IPS-NIHi11 (cell line): ENCODE data around the gene INPP5B.
A peak's percentile ranks its signal among the peaks of the same experiment; 100 is the strongest.
"Not testable (repeated sequence)": the region's sequence is repeated elsewhere in the genome, so short reads cannot be mapped to it uniquely, and the experiment has no call there.

ENCODE experiments used
- DNase-seq: peaks from one replicate; pipeline ENCODE4 v3.0.0; 2012; ENCODE audit warnings: mixed read lengths, low spot score

The INPP5B gene

DNA sequence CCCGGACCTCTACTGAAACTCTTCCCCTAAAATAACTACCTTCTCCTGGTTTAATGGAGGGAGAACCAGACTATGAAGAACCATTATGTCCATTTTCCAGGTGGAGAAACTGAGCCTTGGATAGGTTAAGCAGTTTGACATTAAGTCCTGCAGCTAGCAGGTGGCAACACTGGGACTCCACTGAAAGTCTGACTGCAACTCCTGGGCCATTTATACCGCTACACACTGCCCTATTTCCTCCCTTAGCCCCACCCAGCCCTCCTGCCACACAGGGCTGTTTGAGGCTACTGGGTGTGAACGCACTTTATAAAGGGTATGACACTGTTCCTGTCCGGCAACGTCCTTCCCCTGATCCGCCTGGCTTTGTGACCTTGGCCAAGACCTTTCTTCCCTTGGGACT lies 511 bp upstream of the INPP5B start:
- DNase-seq = no peak

DNA sequence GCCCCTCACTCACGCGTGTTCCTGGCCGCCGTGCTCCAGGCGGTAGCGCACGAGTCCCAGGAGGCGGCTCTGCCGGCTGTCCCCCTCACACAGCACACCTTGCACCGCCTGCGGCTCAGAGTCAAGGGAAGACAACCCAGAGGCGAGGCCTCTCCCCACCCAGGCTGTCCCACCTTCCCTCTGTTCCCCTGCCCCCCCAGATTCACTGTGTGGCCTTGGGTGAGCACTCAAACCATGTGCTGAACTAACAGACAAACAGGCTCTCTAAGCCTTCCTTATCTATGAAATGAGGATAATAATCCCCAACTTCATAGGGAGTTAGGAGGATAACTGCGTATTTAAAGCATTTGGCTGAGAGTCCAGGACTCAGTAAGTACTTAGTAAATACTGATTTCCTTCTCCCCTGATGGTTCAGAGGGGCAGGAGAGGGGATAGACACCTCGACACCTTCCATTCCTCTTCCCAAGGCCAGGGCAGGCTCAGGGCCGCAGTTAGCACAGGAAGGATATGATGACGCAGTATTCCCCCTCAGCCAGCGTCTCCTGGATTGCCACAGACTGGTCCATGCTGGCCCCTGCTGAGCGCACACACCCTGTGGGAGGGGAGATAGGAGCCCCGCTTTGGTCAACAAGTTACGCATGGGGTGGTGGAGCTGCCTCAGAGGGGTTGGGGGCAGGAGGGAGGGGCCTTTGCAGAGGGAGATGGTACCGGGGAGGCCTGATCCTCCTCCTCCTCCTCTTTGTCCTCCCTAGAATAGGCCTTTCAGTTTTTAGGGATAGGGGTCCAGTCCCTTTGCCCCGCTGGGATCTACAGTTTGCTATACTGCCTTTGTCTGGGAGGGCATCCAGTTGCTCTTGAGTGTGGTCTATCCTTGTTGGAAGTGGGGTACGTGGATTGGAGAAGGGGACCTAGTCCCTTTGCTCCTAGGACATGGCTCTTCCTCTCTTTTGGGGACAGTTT lies 830 bp downstream of the INPP5B start:
- peak; percentile 37 for DNase-seq

GRCh38 chr1:37945251-37945650 lies 1.6 kb downstream of the INPP5B start:
- no peak for DNase-seq

DNA sequence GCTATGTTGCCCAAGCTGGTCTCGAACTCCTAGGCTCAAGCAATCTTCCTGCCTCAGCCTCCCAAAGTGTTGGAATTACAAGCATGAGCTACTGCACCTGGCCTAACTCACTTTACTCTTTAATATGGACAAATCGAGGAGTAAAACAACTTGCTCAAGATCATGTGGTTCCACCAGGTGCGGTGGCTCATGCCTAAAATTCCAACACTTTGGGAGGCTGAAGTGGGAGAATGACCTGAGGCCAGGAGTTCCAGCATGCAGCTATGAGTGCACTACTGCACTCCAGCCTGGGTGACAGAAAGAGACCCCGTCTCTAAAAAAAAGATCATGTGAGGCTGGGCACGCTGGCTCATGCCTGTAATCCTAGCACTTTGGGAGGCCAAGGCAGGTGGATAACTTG lies 2.0 kb downstream of the INPP5B start:
- DNase-seq = no peak

GRCh38 chr1:37944086-37944763 lies 2.6 kb downstream of the INPP5B start:
- DNase-seq = no peak

DNA sequence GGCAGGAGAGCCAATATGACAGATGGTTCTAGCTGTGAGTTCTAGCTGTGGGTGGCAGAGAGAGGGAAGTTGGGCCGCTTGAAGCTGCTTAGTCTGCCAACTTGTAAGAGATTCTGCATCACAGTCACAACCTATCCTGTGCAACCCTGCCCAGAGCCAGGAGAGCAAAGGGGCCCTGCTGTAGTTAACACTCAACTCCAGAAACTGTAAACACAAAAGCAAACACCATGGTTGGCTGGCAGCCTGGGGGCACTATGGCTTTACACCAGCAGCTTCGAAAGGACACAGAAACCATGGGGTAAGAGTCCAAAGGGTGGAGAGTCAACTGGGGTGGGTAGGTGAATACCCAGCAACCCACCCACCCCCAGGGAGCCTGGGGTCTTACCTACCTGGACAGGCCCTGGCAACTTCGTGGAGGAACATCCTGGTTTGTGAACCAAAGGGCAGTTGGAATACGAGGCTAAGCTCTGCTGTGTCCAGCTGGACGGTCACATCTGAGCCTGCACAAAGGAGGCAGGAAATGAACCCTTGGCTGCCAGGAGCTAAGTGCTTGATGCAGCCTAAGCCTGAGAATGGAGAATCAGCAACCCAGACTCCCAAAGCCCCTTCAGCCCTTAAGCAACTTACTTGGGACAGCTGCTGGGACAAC lies 6.4 kb downstream of the INPP5B start:
- DNase-seq = no peak

DNA sequence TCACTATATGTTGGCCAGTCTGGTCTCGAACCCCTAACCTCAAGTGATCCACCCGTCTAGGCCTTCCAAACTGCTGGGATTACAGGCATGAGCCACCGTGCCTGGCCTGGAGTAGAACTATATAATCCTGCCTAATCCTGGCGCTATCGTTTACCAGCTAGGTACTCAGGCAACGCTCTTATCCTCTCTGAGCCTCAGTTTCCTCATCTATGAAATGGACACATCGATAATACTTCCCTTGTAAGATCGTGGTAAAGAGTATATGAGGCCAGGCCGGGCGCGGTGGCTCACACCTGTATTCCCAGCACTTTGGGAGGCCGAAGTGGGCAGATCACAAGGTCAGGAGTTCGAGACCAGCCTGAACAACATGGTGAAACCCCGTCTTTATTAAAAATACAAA lies 10.1 kb downstream of the INPP5B start:
- DNase-seq = not testable (repeated sequence)

GRCh38 chr1:37932759-37933158 lies 14.1 kb downstream of the INPP5B start:
- no peak for DNase-seq

DNA sequence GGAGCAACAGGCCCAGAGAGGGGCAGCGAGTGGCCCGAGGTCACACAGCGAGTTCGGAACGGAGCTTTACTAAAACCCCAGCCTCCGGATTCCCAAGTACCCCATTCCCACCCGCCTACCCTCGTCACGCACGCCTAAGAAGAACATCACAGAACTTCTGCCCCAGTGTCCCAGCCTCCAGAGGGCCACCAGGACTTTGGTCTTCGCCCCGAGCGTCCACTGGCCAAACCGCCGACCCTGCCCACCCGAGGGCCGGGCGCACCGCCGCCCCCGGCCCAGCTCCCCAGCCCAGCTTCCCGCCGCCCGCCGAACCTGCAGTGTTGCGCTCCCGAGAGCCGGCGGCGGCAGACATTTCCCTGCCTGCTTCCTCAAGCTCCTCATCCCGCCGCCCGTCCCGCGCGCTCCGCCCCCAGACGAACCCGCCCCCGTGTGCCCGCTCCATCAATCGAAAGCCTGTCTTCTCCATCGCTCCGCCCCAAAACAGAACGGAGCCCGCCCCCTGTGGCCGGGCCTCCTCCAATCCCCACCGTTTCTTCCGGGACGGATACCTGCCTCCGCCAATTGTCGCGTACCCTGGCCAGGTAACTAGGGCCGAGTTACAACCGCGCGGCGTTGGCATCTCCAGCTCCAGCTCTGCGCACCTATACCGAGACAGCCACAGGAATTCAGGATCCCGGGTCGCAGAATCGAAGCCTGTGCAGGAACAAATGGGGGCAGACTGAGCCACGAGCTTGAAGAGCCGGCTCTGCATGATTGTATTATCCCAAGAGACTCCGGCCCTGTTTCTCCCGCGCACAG lies 15.3 kb downstream of the INPP5B start:
- peak; percentile 99 for DNase-seq

GRCh38 chr1:37931102-37931360 lies 15.8 kb downstream of the INPP5B start:
- no peak for DNase-seq

- DNase-seq = no peak
Measured at GRCh38 chr1:37930246-37931101, 16.4 kb downstream of the INPP5B start.

DNA sequence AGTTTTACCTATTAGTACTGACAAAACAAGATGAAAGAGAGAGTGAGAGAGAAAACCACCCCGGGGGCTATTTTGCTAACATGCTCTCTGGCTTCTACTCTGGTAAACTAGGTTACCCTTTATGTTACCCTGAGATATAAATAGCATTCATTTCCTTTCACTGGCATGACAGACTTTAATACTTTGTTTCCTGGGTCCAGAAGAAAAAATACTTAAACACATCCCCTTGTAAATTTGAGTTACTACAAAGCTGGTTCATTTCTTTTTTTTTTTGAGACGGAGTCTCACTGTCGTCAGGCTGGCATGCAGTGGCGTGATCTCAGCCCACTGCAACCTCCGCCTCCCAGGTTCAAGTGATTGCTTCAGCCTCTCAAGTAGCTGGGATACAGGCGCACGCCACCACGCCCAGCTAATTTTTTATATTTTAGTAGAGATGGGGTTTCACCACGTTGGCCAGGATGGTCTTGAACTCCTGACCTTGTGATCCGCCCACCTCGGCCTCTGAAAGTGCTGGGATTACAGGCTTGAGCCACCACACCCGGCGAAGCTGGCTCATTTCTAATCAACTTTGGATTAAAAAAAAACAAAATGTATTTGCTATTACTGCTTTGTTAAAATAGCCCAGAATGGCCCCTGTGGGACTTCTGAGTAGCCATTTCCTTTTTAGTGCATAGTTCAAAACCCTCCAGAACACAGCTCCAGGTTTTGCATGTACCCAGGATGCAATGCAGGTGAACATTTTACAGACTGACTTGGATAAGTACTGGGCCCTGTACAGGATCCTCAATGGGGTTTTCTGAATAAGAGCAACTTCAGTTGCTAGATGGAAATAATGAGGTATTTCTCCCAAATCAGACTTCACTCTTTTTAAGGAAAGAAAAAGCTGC lies 20.6 kb downstream of the INPP5B start:
- DNase-seq = no peak

- DNase-seq = no peak
Measured at GRCh38 chr1:37925316-37925715, 21.5 kb downstream of the INPP5B start.

DNA sequence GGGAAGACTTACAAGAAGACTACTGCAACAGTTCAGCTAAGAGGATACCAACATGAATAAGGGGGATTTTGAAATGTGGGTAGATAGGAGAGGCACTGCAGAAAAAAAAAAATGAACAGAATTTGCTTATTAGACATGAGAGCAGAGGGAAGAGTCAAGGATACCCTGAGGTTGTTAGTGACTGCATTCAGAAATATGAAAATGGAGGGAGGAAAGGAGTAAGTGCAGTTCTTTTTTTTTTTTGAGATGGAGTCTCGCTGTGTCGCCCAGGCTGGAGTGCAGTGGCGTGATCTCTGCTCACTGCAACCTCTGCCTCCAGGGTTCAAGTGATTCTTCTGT lies 23.3 kb downstream of the INPP5B start:
- DNase-seq = no peak

GRCh38 chr1:37922767-37923550 lies 23.9 kb downstream of the INPP5B start:
- no peak for DNase-seq

DNA sequence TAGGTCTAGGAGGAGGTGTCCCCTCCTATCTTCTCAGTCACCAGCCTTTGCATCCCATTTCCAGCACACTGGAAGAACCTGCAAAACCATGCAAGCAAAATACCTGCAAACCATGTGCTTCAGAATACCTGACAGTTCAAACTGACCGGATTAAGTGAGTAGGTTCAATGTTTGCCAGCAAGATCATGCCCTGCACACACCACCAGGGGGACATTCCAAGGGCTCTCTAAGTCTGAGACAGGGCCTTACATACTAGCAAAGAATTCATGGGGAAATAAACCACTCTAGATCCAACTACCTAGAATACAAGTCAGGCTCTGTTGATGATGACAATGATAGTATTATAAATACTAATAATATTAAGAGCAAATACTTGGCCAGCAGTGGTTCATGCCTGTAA lies 27.6 kb downstream of the INPP5B start:
- peak; percentile 38 for DNase-seq

DNA sequence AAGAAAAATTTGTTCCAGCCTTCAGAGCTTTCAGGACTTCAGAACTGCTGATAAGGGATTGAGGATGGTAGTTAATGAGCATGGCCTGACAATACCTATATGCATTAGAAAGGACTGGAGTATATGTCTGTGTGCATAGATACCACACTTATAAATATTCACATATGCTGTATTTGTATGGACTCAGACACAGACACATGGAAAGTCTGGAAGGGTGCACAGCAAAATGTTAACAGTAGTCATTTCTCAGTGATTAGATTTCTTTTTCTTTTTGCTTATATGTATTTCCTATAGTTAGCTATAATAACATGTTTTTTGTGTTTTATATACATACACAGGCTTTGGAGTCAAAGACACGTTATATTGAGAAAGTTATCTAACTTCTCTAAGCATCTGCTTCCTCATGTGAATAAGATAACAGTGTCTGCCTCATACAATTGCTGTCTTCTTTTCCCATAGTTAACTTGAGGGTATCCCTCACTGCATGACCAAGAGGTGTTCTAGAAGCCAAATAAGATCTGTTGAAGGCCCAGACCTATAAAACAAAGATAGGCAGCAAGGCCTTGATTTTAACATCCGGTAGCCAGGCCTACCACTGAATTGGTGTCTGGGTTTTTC lies 31.3 kb downstream of the INPP5B start:
- DNase-seq = no peak

DNA sequence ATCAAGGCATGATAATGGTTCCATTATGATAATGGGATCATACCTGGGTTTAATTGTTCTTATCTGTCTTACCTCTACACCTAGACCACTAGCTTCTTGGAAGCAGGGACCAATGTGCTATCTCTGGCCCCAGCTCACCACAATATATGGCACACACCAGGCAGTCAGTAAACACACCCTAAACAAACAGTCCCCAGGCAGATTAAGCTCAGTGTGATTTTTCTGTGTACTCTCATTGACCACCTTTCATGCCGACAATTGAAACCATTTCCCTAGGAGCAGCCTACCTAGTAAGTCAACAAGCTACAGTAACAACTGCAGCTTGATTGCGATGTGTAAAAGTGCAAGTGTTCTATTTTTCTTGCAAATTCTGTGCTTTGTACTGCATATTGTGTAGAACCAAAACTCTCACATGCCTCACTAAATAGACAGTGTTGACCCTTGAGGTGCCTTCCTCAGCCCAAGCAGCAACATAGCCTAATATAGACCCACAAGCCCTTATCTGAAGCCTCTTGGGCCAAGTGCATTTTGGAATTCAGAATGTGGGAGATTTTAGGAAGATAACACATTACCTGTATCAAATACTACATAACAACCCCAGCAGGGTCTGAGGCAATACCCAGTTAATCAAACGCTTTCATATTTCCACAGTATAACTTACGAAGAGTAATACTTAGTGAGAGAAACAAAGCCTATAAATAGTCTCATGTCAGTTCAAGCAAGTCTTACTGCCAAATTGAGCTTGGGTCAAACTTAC lies 32.0 kb downstream of the INPP5B start:
- DNase-seq = no peak
